ENCODE data around the gene PARD3.

GRCh38 chr10:34310234-34310633 is 504.9 kb downstream of the PARD3 start:
- TF ChIP-seq CTCF (conservative IDR thresholded peaks at IDR 0.05 in 1 of 2, IDR thresholded peaks at IDR 0.05 in 1 of 2; ENCODE audit: low read depth in 1 of 2, low read length in 2 of 2) (no peak), EZH2 (IDR thresholded peaks at IDR 0.05; ENCODE audit: low read length, missing control alignments) (no peak)

Data from fibroblast of lung (primary cell).